Measurements from ENCODE around the gene FER1L5. TPM values are rescaled to one million over a fixed set of nuclear protein-coding genes. Genes with fewer than 3 reads are reported as not detected.

The FER1L5 gene
- total and polyA plus RNA-seq, 2 donors (not counting 1 experiment from before 2014, with no cell fraction given) = not detected

DNA sequence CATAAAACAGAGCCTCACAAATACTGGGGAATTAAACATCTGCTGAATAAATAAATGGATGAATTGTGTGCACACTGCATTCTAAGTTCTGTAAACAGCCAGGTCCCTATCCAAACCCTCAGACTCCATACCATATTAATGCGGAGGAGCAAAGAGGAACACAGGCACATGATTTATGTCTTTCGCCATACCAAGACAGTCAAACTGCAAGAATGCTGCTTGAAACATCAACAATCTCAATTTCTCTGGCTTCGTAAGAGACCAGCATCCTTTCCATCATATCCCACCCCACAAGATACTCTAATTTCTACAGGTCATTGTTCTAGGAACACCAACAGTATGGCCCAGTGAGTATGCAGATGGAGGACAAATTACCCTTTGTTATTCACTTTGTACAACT is 19.4 kb upstream of the FER1L5 start:
- POLR2A ChIA-PET = no interaction called here

More for the DNA sequence above, 19.4 kb upstream of the FER1L5 start:
- no peak overlapping the region for H3K4me2 ChIP-seq (replicated peaks; ENCODE audit: low read depth, low read length, poor library complexity, severe bottlenecking)
- no peaks in the 10 kb centered on the region for H3K9me3 ChIP-seq (ENCODE audit: control extremely low read depth in 1 of 3, control insufficient read depth in 2 of 3, insufficient read depth in 1 of 3, low read length in 2 of 3)
- no peak overlapping the region for H2AFZ ChIP-seq (ENCODE audit: insufficient read depth, low read depth, low read length, poor library complexity, severe bottlenecking)
- H3K27me3 Mint-ChIP-seq = no peaks in the 10 kb centered on the region
- 100% methylated on average over 1 of the region's 3 CpGs for WGBS (ENCODE audit: insufficient coverage)
- no peaks in the 10 kb centered on the region for H3K4me1 ChIP-seq (ENCODE audit: control insufficient read depth in 2 of 2, insufficient read depth in 2 of 2, low read length in 2 of 2)
- no peak overlapping the region for H3K4me3 Mint-ChIP-seq
- no peak for DNase-seq
- no peak overlapping the region for H3K27ac ChIP-seq (ENCODE audit: low read length in 2 of 2)
- peaks cover 4 to 29% of the 10 kb centered on the region in 2 experiments for H3K36me3 ChIP-seq (replicated peaks in 1 of 2; ENCODE audit: control extremely low read depth in 1 of 2, control insufficient read depth in 1 of 2, extremely low read depth in 1 of 2, insufficient read depth in 2 of 2, low read length in 1 of 2)
- CTCF ChIA-PET = interaction anchor here (1.4 kb wide), 1 partner anchor 69 kb away, joined by 4 read pairs; no protein-coding TSS in a partner anchor
- no peaks in the 10 kb centered on the region for H4K20me1 ChIP-seq (ENCODE audit: control insufficient read depth, insufficient read depth, low read length, poor library complexity, severe bottlenecking)
- no peak overlapping the region for H3K27ac Mint-ChIP-seq
- H3K9ac ChIP-seq (ENCODE audit: low read length) = no peak overlapping the region
- H3K9me3 Mint-ChIP-seq (ENCODE audit: insufficient read depth) = no peaks in the 10 kb centered on the region
- no peaks in the 10 kb centered on the region for H3K27me3 ChIP-seq (replicated peaks in 1 of 4; ENCODE audit: control extremely low read depth in 1 of 4, control insufficient read depth in 3 of 4, insufficient read depth in 4 of 4, low read length in 3 of 4)
- TF ChIP-seq, protein P1, sequence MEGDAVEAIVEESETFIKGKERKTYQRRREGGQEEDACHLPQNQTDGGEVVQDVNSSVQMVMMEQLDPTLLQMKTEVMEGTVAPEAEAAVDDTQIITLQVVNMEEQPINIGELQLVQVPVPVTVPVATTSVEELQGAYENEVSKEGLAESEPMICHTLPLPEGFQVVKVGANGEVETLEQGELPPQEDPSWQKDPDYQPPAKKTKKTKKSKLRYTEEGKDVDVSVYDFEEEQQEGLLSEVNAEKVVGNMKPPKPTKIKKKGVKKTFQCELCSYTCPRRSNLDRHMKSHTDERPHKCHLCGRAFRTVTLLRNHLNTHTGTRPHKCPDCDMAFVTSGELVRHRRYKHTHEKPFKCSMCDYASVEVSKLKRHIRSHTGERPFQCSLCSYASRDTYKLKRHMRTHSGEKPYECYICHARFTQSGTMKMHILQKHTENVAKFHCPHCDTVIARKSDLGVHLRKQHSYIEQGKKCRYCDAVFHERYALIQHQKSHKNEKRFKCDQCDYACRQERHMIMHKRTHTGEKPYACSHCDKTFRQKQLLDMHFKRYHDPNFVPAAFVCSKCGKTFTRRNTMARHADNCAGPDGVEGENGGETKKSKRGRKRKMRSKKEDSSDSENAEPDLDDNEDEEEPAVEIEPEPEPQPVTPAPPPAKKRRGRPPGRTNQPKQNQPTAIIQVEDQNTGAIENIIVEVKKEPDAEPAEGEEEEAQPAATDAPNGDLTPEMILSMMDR (IDR thresholded peaks at IDR 0.05) = no peak
- no peak for TF ChIP-seq EZH2 (IDR thresholded peaks at IDR 0.05; ENCODE audit: borderline replicate concordance, insufficient read depth, low read depth, low read length, poor library complexity, severe bottlenecking)
- H3K4me1 Mint-ChIP-seq = no peaks in the 10 kb centered on the region
- no peak overlapping the region for H3K4me3 ChIP-seq (ENCODE audit: control extremely low read depth in 1 of 5, extremely low read depth in 1 of 5, insufficient read depth in 1 of 5, low read depth in 2 of 5, low read length in 4 of 5)
- H3K79me2 ChIP-seq (ENCODE audit: control insufficient read depth, insufficient read depth, low read length) = peaks cover 10% of the 10 kb centered on the region
- ATAC-seq (ENCODE audit: low read depth) = no peak
- intact Hi-C loops (cut with micrococcal nuclease) = no loop called here
